ENCODE data around the gene SLC25A40.
A peak's percentile ranks its signal among the peaks of the same experiment; 100 is the strongest.
"Not testable (repeated sequence)": the region's sequence is repeated elsewhere in the genome, so short reads cannot be mapped to it uniquely, and the experiment has no call there.

SLC25A40 gene

GRCh38 chr7:87866533-87866932 lies 9.6 kb downstream of the SLC25A40 start:
- DNase-seq = not testable (repeated sequence)

DNA sequence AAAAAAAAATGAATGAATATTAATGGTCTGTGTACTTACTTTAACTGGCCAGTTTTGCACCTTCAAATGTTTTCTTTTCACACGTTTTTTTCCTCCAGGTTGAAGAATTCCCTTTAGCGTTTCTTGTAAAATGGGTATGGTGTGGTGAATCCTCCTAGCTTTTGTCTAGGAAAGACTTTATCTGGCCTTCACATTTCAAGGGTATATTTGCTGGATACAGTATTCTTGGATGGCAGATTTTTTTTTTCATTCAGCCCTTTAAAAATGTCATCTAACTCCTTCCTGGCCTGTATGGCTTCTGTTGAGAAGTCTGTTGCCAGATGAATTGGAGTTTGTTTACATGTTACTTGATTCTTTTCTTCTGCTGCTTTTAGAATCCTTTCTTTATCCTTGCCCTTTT lies 10.1 kb downstream of the SLC25A40 start:
- no peak for DNase-seq

DNA sequence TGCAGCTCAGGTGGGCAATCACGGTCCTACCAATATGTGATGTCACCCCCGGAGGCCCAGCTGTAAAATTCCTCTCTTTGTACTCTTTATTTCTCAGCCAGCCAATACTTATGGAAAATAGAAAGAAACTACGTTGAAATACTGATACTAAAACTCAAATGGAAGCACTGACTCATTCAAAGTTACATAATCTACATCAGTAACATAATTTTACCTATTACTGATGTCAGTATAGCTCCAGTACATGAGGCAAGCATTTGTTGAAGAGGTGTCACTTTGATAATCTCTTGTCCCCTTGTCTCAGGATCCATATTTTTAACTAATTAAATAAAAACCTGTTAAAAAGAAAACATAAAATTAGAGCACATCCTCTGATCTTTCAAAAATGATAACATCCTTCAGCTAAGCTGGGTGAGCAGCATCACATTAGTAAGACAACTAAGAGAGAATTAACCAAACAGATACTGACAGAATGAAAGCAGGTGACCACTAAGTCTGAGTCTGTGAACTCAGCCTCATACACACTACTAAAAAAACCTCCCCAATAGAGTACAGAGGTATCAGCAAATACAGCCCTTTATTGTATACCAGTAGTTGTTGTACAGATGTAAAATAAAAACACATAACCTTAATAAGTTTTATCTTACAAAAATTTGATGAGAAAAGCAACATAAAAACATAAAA lies 17.6 kb downstream of the SLC25A40 start:
- DNase-seq = no peak

GRCh38 chr7:87853237-87853864 lies 22.8 kb downstream of the SLC25A40 start:
- DNase-seq = peak in 1 of 2 donors; percentile 20

DNA sequence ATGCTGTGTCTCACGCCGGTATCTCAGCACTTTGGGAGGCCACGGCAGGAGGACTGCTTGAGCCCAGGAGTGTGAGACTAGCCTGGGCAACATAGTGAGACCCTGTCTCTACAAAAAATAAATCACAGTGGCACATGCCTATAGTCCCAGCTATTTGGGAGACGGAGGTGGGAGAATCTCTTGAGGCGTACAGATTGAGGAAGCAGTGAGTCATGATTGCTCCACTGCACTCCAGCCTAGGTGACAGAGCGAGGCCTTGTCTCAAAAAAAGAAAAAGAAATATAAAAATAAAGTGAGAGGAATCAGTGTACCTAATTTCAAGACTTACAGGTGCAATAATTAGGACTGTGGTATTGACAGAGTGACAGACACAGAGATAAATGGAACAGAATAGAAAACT lies 23.9 kb downstream of the SLC25A40 start:
- no peak for DNase-seq

- DNase-seq = no peak
Measured at GRCh38 chr7:87850836-87851593, 25.1 kb downstream of the SLC25A40 start.

DNA sequence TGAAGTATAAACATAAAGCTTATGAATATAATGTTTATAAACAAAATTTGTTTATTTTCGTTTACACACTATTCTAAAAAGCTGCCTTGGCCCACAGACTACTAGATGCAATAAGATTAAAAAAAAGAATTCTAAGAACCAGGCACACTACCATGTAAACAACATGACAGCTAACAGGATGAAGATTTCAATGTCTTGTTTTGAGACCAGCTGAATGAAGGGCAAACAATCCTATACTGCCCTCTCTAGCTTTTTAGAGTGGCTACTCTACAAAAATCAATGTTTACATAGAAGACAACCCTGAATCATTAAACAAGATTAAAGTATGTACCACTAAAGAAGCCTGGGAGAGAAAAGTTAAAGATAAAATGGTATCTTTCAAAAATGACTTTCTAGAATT lies 38.6 kb downstream of the SLC25A40 start:
- no peak for DNase-seq

GRCh38 chr7:87833130-87833529 lies 43.0 kb downstream of the SLC25A40 start:
- DNase-seq = no peak

DNA sequence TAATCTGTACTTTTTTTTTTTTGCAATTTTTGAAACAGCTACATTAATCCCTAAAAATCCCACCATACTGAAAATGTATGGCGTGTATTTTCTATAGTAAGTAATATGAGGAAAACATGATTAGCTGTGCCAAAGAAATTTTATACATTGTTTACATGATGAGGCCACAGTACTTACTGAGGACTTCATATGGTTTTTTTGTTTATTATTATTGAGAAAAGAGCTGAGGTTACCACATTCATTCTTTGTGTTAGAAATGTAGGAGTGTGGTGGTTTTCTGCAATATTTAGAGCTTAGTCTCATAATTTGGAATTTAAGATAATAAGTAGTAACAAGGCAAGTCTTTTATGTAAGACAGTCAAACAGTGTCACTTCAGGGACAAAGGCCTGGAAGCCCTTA lies 45.1 kb downstream of the SLC25A40 start:
- DNase-seq = no peak

- DNase-seq = not testable (repeated sequence)
Measured at GRCh38 chr7:87828383-87828782, 47.8 kb downstream of the SLC25A40 start.

DNA sequence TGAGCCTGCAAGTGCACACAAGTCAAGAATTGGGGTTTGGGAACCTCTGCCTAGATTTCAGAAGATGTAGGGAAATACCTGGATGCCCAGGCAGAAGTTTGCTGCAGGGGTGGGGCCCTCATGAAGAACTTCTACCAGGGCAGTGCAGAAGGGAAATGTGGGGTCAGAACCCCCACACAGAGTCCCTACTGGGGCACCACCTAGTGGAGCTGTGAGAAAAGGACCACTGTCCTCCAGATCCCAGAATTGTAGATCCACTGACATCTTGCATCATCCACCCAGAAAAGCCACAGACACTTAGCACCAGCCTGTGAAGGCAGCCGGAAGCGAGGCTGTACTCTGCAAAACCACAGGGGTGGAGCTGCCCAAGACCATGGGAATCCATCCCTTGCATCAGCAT lies 50.8 kb downstream of the SLC25A40 start:
- not testable (repeated sequence) for DNase-seq

DNA sequence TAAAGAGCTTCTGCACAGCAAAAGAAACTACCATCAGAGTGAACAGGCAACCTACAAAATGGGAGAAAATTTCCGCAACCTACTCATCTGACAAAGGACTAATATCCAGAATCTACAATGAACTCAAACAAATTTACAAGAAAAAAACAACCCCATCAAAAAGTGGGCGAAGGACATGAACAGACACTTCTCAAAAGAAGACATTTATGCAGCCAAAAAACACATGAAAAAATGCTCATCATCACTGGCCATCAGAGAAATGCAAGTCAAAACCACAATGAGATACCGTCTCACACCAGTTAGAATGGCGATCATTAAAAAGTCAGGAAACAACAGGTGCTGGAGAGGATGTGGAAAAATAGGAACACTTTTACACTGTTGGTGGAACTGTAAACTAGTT lies 54.1 kb downstream of the SLC25A40 start:
- DNase-seq = not testable (repeated sequence)

DNA sequence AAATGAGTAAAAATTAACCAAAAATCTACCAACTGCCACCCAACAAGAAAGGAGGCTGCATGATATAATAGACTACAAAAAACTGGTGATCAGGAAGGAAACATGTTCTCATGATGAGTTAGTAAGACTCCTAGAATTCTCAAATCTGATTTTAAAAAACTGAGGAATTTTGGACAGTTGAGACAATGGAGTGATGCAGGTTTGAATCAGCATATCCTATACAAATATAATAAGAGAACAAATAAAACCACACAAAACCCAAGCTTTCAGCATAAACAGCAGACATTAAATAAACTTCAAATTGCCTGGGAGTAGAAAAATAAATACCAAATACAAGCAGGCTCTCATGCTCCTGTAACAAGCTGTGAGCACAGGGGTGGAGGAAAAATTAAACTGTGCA lies 57.8 kb downstream of the SLC25A40 start:
- no peak for DNase-seq

DNA sequence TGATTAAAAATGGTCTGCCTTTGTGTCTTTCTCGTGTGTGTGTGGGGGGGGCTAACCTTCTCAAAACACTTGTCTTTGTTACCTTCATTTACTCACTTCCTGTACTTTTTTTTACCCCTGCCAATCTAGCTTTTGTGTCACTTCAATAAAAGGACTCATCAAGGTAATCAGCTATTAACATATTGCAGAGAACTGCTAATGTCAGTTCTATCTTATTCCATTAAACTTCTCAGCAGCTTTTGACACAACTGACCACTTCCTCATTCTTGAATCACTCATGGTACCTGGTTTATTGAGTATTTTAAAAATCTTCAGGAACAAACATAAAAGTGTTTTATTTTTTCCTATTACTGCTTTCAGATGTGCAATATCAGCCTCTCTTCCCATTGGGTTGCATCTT lies 59.8 kb downstream of the SLC25A40 start:
- DNase-seq = no peak

- no peak for DNase-seq
Measured at GRCh38 chr7:87810726-87811125, 65.4 kb downstream of the SLC25A40 start.

DNA sequence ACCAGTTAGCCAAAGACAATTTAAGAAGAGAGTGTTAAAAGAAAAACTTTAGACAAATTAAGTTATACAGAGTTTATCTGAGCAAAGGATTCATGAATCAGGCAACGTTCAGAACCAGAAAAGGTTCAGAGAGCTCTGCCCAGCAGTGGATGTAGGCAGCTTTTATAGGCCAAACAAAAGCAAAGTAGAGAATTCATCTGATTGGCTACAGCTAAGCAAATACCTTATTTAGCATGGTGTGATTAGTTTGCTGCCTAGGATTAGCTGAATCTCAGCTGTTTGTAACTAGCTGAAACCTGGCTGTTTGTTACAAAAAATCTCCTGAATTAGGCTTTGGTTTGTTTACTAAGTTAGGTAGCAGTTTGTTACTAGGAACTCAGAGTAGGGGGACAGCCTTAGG lies 66.0 kb downstream of the SLC25A40 start:
- DNase-seq = no peak

DNA sequence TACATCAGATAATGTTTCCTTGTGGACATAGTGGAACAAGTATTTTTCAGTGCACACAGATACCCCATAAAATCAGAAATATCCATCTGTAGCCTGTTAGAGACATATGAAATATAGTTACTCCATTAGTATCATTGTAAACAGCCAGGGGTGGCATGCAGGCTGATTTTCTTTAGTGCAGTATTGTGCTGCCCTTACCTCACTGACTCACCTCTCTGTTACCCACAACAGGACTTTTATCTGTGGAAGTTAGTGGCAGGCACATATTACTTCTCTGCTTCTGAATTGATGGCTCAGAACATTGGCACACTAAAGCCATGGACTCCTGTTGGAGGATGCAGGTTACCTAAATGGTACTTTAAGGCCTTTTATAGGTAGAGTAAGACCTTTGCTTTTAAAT lies 70.0 kb downstream of the SLC25A40 start:
- no peak for DNase-seq

DNA sequence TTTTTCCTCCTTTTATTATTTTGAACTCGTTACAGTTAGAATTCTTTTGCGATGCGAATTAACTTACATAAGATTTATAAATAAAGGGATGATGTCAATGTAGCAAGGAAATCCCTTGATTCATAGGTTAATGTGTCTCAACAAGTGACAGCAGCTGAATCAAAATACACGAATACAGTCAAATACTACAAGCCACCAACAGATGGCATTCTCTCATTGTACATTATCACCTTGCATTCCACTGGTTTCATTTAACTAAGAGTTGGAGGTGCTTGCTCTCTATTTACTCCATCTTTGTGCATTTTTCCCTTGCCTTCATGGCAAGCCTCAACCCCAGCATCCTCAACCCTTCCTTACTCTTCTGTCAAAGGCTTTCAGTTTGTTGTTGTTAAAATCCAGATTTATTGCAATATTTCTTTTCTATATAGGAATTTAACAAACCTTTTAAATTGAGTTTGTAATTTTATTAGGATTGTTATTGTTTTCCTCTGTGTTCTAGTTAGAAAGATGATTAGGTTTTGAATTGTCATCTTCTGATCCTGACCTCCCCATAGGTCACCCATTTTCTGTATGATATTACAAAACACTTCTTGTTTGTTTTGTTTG lies 78.3 kb downstream of the SLC25A40 start:
- DNase-seq = peak in 1 of 2 donors; percentile 60

GRCh38 chr7:87797395-87797794 lies 78.8 kb downstream of the SLC25A40 start:
- DNase-seq = no peak

- DNase-seq = no peak
Measured at GRCh38 chr7:87785368-87785995, 90.7 kb downstream of the SLC25A40 start.

- no peak for DNase-seq
Measured at GRCh38 chr7:87784424-87784823, 91.7 kb downstream of the SLC25A40 start.

Measured in CD4-positive, alpha-beta T cell treated with Interleukin-4 for 1 hour (primary cell).